IPS-15b (cell line): ENCODE measurements around the gene SULT2B1.

Experiments used
- H3K27me3 ChIP-seq: one replicate; pipeline ENCODE4 v1.6.1; 2013; ENCODE audit warnings: low read length; ENCODE audit not compliant: control insufficient read depth, insufficient read depth
- H3K36me3 ChIP-seq: one replicate; pipeline ENCODE4 v1.6.1; 2013; ENCODE audit warnings: low read length; ENCODE audit not compliant: control insufficient read depth, insufficient read depth
- H3K4me1 ChIP-seq: one replicate; pipeline ENCODE4 v1.6.1; 2013; ENCODE audit warnings: mild to moderate bottlenecking, low read length; ENCODE audit not compliant: control insufficient read depth, insufficient read depth
- H3K4me3 ChIP-seq: one replicate; pipeline ENCODE4 v1.5.1; 2013; ENCODE audit warnings: low read depth, low read length
- H3K9ac ChIP-seq: one replicate; pipeline ENCODE4 v1.6.1; 2013; ENCODE audit warnings: low read depth, mild to moderate bottlenecking, low read length
- H3K9me3 ChIP-seq: one replicate; pipeline ENCODE4 v1.6.1; 2013; ENCODE audit warnings: mild to moderate bottlenecking, low read length; ENCODE audit not compliant: control insufficient read depth, insufficient read depth

SULT2B1 gene

GRCh38 chr19:48618916-48619691, 67.1 kb downstream of the SULT2B1 start, which contains the start of the genes RPL18 and SPHK2:
TSS of gene RPL18 (minus strand) at chr19:48619178. CDS start at chr19:48619143, 35 bp downstream.
TSS of gene SPHK2 (plus strand) at chr19:48619506. CDS start at chr19:48620515, 1,009 bp downstream.
- Histone ChIP-seq H3K4me3 (peak within 1 kb of the TSS; percentile 98), H3K27me3 (no peaks in the 10 kb centered on the region), H3K4me1 (peaks cover 19% of the 10 kb centered on the region), H3K9me3 (no peaks in the 10 kb centered on the region), H3K36me3 (peaks cover 31% of the 10 kb centered on the region), H3K9ac (peak within 1 kb of the TSS; percentile 100)

- Histone ChIP-seq H3K9me3 (no peaks in the 10 kb centered on the region), H3K36me3 (peaks cover 31% of the 10 kb centered on the region), H3K4me3 (peak overlapping the region; percentile 98), H3K9ac (peak overlapping the region; percentile 100), H3K27me3 (no peaks in the 10 kb centered on the region), H3K4me1 (peaks cover 16% of the 10 kb centered on the region)
These were observed 68.0 kb downstream of the SULT2B1 start for GRCh38 chr19:48619692-48620585.

- peak overlapping the region; percentile 41 for H3K4me3 ChIP-seq
- no peaks in the 10 kb centered on the region for H3K9me3 ChIP-seq
- no peaks in the 10 kb centered on the region for H3K27me3 ChIP-seq
- H3K9ac ChIP-seq = no peak overlapping the region
- peaks cover 3% of the 10 kb centered on the region for H3K36me3 ChIP-seq
- peaks cover 4% of the 10 kb centered on the region for H3K4me1 ChIP-seq
These were observed 71.6 kb downstream of the SULT2B1 start for GRCh38 chr19:48623556-48624066.

- Histone ChIP-seq H3K4me1 (peaks cover 4% of the 10 kb centered on the region), H3K27me3 (no peaks in the 10 kb centered on the region)
These were observed 72.2 kb downstream of the SULT2B1 start for GRCh38 chr19:48624067-48624594.

GRCh38 chr19:48624791-48625723, 73.1 kb downstream of the SULT2B1 start:
- Histone ChIP-seq H3K4me3 (peak overlapping the region; percentile 87), H3K27me3 (no peaks in the 10 kb centered on the region), H3K4me1 (peaks cover 4% of the 10 kb centered on the region), H3K9me3 (no peaks in the 10 kb centered on the region), H3K36me3 (no peaks in the 10 kb centered on the region), H3K9ac (peak overlapping the region; percentile 37)

More at GRCh38 chr19:48624067-48624594, 72.2 kb downstream of the SULT2B1 start:
- no peaks in the 10 kb centered on the region for H3K9me3 ChIP-seq
- H3K36me3 ChIP-seq = no peaks in the 10 kb centered on the region
- H3K9ac ChIP-seq = peak overlapping the region; percentile 37
- peak overlapping the region; percentile 87 for H3K4me3 ChIP-seq

GRCh38 chr19:48625891-48626327, 73.9 kb downstream of the SULT2B1 start:
- peaks cover 4% of the 10 kb centered on the region for H3K4me1 ChIP-seq
- no peaks in the 10 kb centered on the region for H3K36me3 ChIP-seq
- H3K9me3 ChIP-seq = no peaks in the 10 kb centered on the region
- no peak overlapping the region for H3K4me3 ChIP-seq
- H3K27me3 ChIP-seq = no peaks in the 10 kb centered on the region
- H3K9ac ChIP-seq = no peak overlapping the region

- Histone ChIP-seq H3K9me3 (no peaks in the 10 kb centered on the region), H3K36me3 (peaks cover 2% of the 10 kb centered on the region), H3K4me3 (no peak overlapping the region), H3K27me3 (no peaks in the 10 kb centered on the region), H3K4me1 (peaks cover 4% of the 10 kb centered on the region), H3K9ac (no peak overlapping the region)
These were observed 75.4 kb downstream of the SULT2B1 start for GRCh38 chr19:48627201-48627864.

- no peak overlapping the region for H3K4me3 ChIP-seq
- no peaks in the 10 kb centered on the region for H3K9me3 ChIP-seq
- peaks cover 4% of the 10 kb centered on the region for H3K4me1 ChIP-seq
- no peak overlapping the region for H3K9ac ChIP-seq
- H3K36me3 ChIP-seq = peaks cover 6% of the 10 kb centered on the region
- H3K27me3 ChIP-seq = no peaks in the 10 kb centered on the region
These were observed 75.9 kb downstream of the SULT2B1 start for GRCh38 chr19:48627865-48628314.

- H3K4me3 ChIP-seq = no peak overlapping the region
- H3K27me3 ChIP-seq = no peaks in the 10 kb centered on the region
- H3K4me1 ChIP-seq = no peaks in the 10 kb centered on the region
- no peak overlapping the region for H3K9ac ChIP-seq
- H3K9me3 ChIP-seq = no peaks in the 10 kb centered on the region
- H3K36me3 ChIP-seq = peaks cover 6% of the 10 kb centered on the region
These were observed 76.7 kb downstream of the SULT2B1 start for GRCh38 chr19:48628486-48629296.

- Histone ChIP-seq H3K27me3 (no peaks in the 10 kb centered on the region), H3K4me3 (peak overlapping the region; percentile 49), H3K9me3 (no peaks in the 10 kb centered on the region), H3K36me3 (peaks cover 6% of the 10 kb centered on the region), H3K9ac (peak overlapping the region; percentile 37), H3K4me1 (peaks cover 5% of the 10 kb centered on the region)
These were observed 77.3 kb downstream of the SULT2B1 start for GRCh38 chr19:48629297-48629598.
